Mammary epithelial cell (primary cell): ENCODE measurements around the gene KCNJ9.

Source experiments
- CTCF ChIP-seq, 2 donors: IDR thresholded peaks in 1 of 2; conservative IDR thresholded peaks in 1 of 2; 2 replicates each; pipeline ENCODE4 v1.5.1; 2011 to 2012; ENCODE audit warnings: inconsistent platforms in 2 of 2, low read length in 2 of 2, mild to moderate bottlenecking in 2 of 2, control low read depth in 1 of 2, low read depth in 1 of 2; ENCODE audit not compliant: insufficient read depth in 1 of 2; ENCODE audit errors: extremely low read depth in 1 of 2
- EZH2 ChIP-seq: IDR thresholded peaks from 2 replicates; pipeline ENCODE4 v1.6.1; 2012; ENCODE audit warnings: low read length, inconsistent platforms, borderline replicate concordance

- TF ChIP-seq CTCF (conservative IDR thresholded peaks at IDR 0.05 in 1 of 2, IDR thresholded peaks at IDR 0.05 in 1 of 2; ENCODE audit: extremely low read depth in 1 of 2, insufficient read depth in 1 of 2, low read depth in 1 of 2, low read length in 2 of 2) (peak; percentile 76 to 86), EZH2 (no peak)
Measured at GRCh38 chr1:160085686-160086455, 4.5 kb downstream of the KCNJ9 start.
